Prostate gland (tissue), 2 donors: Measurements from ENCODE around the gene HTR3B. TPM values are rescaled to one million over a fixed set of nuclear protein-coding genes. Genes with fewer than 3 reads are reported as not detected.

Source experiments
- DNase-seq: peaks from one replicate; pipeline ENCODE4 v3.0.0-alpha.2; 2019; ENCODE audit warnings: low spot score
- H3K27ac ChIP-seq, 2 donors: fragments of 200-600 bp; sonication (generic); 2 replicates each; pipeline ENCODE4 v1.5.1; 2017 to 2019
- H3K27me3 ChIP-seq: fragments of 200-600 bp; sonication (generic); replicated peaks from 2 replicates; pipeline ENCODE4 v1.5.1; 2019; ENCODE audit not compliant: insufficient read depth
- H3K36me3 ChIP-seq, 2 donors: fragments of 200-600 bp; sonication (generic); 1 replicate in 1 of 2; 2 replicates in 1 of 2; pipeline versions ENCODE4 v1.5.1 to v1.8.1; 2017 to 2019
- H3K4me1 ChIP-seq: fragments of 200-600 bp; sonication (generic); replicated peaks from 2 replicates; pipeline ENCODE4 v1.5.1; 2019
- H3K4me3 ChIP-seq, 2 donors: fragments of 200-600 bp; sonication (generic); 2 replicates each; pipeline ENCODE4 v1.5.1; 2017 to 2019
- H3K9me3 ChIP-seq: fragments of 200-600 bp; sonication (generic); 2 replicates; pipeline ENCODE4 v1.5.1; 2017
- POLR2A ChIP-seq: fragments of 450-650 bp; IDR thresholded peaks from one replicate; pipeline ENCODE4 v1.6.1; 2016; ENCODE audit warnings: antibody characterized with exemption, mild to moderate bottlenecking
- POLR2AphosphoS5 ChIP-seq: sonication (generic); formaldehyde crosslinking; IDR thresholded peaks from one replicate; pipeline ENCODE4 v1.6.1; 2017; ENCODE audit warnings: antibody characterized with exemption
- WGBS: methylation state at CpG from one replicate; pipeline ENCODE4 v1.1.5; 2018; 5-methylcytosine and 5-hydroxymethylcytosine counted together
- intact Hi-C: fragments of 100-400 bp; cut with DNase I; formaldehyde crosslinking; loops from one replicate; pipeline ENCODE4 v1.14.2; 2022
- total RNA-seq, 2 donors: library from RNA; depleted of rRNA; stranded (reverse); fragments of >200 nt; gene quantifications; one replicate each; pipeline ENCODE4 v1.1.0, GENCODE V29; 2016
- TF ChIP-seq, protein P1 (sequence below), 4 experiments: fragments of 200-600 bp in 2 of 4; fragments of 450-650 bp in 2 of 4; sonication (generic) in 2 of 4; IDR thresholded peaks; 1 replicate in 3 of 4; 2 replicates in 1 of 4; pipeline ENCODE4 v1.5.1; 2016 to 2019; ENCODE audit warnings: antibody characterized with exemption in 4 of 4, mild to moderate bottlenecking in 2 of 4, moderate library complexity in 2 of 4

HTR3B gene
- total RNA-seq, 2 donors from 2014 or later, result not detected

DNA sequence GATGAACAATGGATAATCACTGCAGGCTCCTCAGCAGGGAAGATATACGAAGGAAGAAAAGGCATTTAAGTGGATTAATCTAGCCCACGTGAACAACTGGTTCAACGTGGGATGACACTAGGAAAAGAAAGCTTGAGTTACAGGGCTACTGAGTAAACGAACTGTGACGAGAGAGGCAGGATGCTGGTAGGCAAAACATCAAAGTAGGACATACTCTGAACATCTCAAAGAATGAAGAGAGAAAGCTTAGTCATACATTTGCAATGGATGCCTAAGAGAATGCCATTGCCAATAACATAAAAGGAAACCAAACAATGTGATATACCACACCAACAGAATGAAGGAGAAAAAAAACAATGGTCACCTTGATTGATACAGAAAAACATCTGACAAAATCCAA, 42.2 kb upstream of the HTR3B start:
- no peaks in the 10 kb centered on the region for H3K9me3 ChIP-seq
- H3K36me3 ChIP-seq, result no peaks in the 10 kb centered on the region
- H3K27ac ChIP-seq, result no peak overlapping the region
- no peak for TF ChIP-seq POLR2A
- no peak for TF ChIP-seq POLR2AphosphoS5
- TF ChIP-seq, protein P1, sequence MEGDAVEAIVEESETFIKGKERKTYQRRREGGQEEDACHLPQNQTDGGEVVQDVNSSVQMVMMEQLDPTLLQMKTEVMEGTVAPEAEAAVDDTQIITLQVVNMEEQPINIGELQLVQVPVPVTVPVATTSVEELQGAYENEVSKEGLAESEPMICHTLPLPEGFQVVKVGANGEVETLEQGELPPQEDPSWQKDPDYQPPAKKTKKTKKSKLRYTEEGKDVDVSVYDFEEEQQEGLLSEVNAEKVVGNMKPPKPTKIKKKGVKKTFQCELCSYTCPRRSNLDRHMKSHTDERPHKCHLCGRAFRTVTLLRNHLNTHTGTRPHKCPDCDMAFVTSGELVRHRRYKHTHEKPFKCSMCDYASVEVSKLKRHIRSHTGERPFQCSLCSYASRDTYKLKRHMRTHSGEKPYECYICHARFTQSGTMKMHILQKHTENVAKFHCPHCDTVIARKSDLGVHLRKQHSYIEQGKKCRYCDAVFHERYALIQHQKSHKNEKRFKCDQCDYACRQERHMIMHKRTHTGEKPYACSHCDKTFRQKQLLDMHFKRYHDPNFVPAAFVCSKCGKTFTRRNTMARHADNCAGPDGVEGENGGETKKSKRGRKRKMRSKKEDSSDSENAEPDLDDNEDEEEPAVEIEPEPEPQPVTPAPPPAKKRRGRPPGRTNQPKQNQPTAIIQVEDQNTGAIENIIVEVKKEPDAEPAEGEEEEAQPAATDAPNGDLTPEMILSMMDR (IDR thresholded peaks at IDR 0.05), result no peak
- DNase-seq, result no peak
- 52% methylated on average over 5 of the region's 5 CpGs for WGBS
- no peak overlapping the region for H3K4me3 ChIP-seq
- no peaks in the 10 kb centered on the region for H3K4me1 ChIP-seq
- intact Hi-C loops, result no loop called here
- no peaks in the 10 kb centered on the region for H3K27me3 ChIP-seq

DNA sequence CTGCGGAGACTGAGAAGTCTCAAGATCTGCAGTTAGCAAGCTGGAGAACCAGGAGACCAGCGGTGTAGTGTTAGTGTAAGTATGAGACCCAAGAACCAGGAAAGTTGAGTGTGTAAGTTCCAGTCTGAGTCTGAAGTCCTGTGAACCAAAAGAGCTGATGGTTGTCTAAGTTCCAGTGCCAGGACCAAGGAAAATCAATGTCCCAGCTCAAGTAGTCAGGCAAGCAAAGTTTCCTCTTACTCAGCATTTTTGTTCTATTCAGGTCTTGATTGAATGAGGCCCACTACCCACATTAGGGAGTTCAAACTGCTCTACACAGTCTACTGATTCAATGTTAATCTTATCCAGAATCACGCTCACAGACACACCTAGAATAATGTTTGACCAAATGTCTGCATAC, 40.2 kb upstream of the HTR3B start:
- H3K4me3 ChIP-seq, result no peak overlapping the region
- 99% methylated on average over 3 of the region's 3 CpGs for WGBS
- no peak for TF ChIP-seq POLR2AphosphoS5
- TF ChIP-seq POLR2A, result no peak
- TF ChIP-seq, protein P1 (IDR thresholded peaks at IDR 0.05), result no peak
- no peaks in the 10 kb centered on the region for H3K4me1 ChIP-seq
- no peak overlapping the region for H3K27ac ChIP-seq
- intact Hi-C loops, result no loop called here
- no peaks in the 10 kb centered on the region for H3K9me3 ChIP-seq
- no peaks in the 10 kb centered on the region for H3K36me3 ChIP-seq
- DNase-seq, result no peak
- H3K27me3 ChIP-seq, result no peaks in the 10 kb centered on the region

DNA sequence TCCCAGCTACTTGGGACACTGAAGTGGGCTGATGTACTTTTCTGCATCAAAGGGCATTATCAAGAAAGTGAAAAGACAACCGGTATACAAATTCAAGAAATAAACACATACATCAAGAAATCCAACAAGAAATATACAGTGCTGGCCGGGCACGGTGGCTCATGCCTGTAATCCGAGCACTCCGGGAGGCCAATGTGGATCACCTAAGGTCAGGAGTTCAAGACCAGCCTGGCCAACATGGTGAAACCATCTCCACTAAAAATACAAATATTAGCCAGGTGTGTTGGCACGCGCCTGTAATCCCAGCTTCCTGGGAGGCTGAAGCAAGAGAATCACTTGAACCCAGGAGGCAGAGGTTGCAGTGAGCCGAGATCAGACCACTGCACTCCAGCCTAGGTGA, 38.7 kb upstream of the HTR3B start:
- Histone ChIP-seq H3K9me3 (no peaks in the 10 kb centered on the region), H3K4me1 (no peaks in the 10 kb centered on the region), H3K4me3 (no peak overlapping the region), H3K36me3 (no peaks in the 10 kb centered on the region), H3K27ac (no peak overlapping the region), H3K27me3 (no peaks in the 10 kb centered on the region)
- 94% methylated on average over 8 of the region's 8 CpGs for WGBS
- intact Hi-C loops, result no loop called here
- DNase-seq, result no peak
- TF ChIP-seq, protein P1 (IDR thresholded peaks at IDR 0.05), result no peak
- TF ChIP-seq POLR2AphosphoS5 (no peak), POLR2A (no peak)

DNA sequence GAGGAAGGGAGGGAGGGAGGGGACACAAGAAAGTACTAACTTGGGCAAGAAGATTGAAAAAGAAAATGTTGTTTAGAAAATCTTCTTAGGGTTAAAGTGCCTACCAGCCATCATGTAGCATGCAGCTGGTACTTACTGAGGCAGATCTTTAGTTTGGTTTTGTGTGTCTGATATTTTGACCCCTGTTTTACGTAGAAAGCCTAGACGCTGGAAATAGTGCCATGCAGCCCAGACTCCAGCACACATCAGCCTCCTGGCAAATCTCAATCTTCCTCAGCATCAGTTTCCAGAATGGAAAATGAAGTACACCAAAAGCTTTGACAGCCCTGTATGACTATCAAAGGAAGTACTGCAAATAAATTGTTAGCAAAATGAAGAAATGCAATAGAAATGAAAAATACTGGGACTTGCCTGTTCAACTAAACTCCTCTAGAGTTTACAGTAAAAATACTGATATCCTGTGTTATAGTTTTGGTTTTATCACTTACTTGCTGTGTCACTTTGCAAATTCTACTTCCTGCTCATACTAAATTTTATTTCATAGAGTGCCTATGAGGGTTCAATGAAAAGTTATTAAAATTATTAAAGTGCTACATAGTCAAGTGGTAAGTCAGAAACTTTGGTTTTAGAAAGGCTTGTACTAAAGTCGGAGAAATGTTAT, 36.6 kb upstream of the HTR3B start:
- H3K4me1 ChIP-seq, result no peaks in the 10 kb centered on the region
- no peak overlapping the region for H3K4me3 ChIP-seq
- intact Hi-C loops, result no loop called here
- WGBS, result 83% methylated on average over 3 of the region's 3 CpGs
- no peaks in the 10 kb centered on the region for H3K27me3 ChIP-seq
- TF ChIP-seq POLR2A, result no peak
- TF ChIP-seq POLR2AphosphoS5, result no peak
- TF ChIP-seq, protein P1 (IDR thresholded peaks at IDR 0.05), result no peak
- DNase-seq, result no peak
- H3K36me3 ChIP-seq, result no peaks in the 10 kb centered on the region
- H3K27ac ChIP-seq, result no peak overlapping the region
- H3K9me3 ChIP-seq, result no peaks in the 10 kb centered on the region

DNA sequence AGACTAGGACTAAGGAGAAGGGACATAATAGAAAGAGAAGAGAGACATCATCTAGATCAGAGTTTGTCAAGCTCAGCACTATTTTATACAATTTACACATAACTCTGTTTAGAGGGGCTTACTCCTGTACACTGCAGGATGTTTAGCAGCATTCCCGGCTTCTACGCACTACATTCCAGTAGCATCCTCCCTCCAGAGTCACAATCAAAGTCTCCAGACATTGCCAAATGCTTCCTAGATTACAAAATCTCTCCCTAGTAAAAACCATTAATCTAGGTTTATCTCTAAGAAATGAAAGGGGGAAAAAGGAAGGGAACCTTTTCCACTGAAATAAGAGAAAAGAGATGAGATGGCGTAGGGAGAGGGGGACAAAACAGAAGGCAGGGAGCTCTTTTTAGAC, 33.3 kb upstream of the HTR3B start:
- WGBS, result 85% methylated on average over 3 of the region's 3 CpGs
- no peak overlapping the region for H3K27ac ChIP-seq

More for the DNA sequence above, 33.3 kb upstream of the HTR3B start:
- Histone ChIP-seq H3K9me3 (no peaks in the 10 kb centered on the region), H3K4me1 (no peaks in the 10 kb centered on the region), H3K36me3 (no peaks in the 10 kb centered on the region), H3K27me3 (no peaks in the 10 kb centered on the region), H3K4me3 (no peak overlapping the region)
- no peak for DNase-seq
- TF ChIP-seq POLR2AphosphoS5, result no peak
- no peak for TF ChIP-seq POLR2A
- TF ChIP-seq, protein P1 (IDR thresholded peaks at IDR 0.05), result no peak
- intact Hi-C loops, result loop anchor here (10.0 kb wide), 1 partner anchor 97 kb away; the partner anchor contains the start of genes CLDN25 and ZW10
